GM23338 (cell line): ENCODE measurements around the gene ERBB3. TPM values are rescaled to one million over a fixed set of nuclear protein-coding genes. Genes with fewer than 3 reads are reported as not detected.

Experiments
- ATAC-seq: fragments of 200-7000 bp; cut with Tn5 transposase; 3 replicates; pipeline ENCODE4 v1.9.1; 2020
- DNase-seq: peaks from one replicate; pipeline ENCODE4 v3.0.0-alpha.2; 2015; ENCODE audit warnings: low spot score
- H2AFZ ChIP-seq: fragments of 200-600 bp; sonication (generic); 2 replicates; pipeline ENCODE4 v1.8.0; 2016; ENCODE audit warnings: antibody characterized with exemption, mild to moderate bottlenecking, moderate library complexity
- H3F3A ChIP-seq: fragments of 200-600 bp; sonication (generic); replicated peaks from 2 replicates; pipeline ENCODE4 v1.8.0; 2017; ENCODE audit warnings: antibody characterized with exemption, mixed run types, low read depth
- H3K27ac ChIP-seq: fragments of 200-600 bp; sonication (generic); 2 replicates; pipeline ENCODE4 v1.6.1; 2016; ENCODE audit warnings: low read depth
- H3K27me3 ChIP-seq: fragments of 200-600 bp; sonication (generic); 2 replicates; pipeline ENCODE4 v1.8.0; 2016; ENCODE audit warnings: mild to moderate bottlenecking, mixed run types, moderate library complexity; ENCODE audit not compliant: insufficient read depth
- H3K36me3 ChIP-seq: fragments of 200-600 bp; sonication (generic); 2 replicates; pipeline ENCODE4 v1.8.0; 2016; ENCODE audit warnings: mild to moderate bottlenecking; ENCODE audit not compliant: insufficient read depth
- H3K4me1 ChIP-seq: fragments of 200-600 bp; sonication (generic); 2 replicates; pipeline ENCODE4 v1.8.0; 2016; ENCODE audit warnings: mild to moderate bottlenecking, moderate library complexity; ENCODE audit not compliant: insufficient read depth
- H3K4me2 ChIP-seq: fragments of 200-600 bp; sonication (generic); 2 replicates; pipeline ENCODE4 v1.7.1; 2017; ENCODE audit warnings: mixed run types
- H3K4me3 ChIP-seq: fragments of 200-600 bp; sonication (generic); 2 replicates; pipeline ENCODE4 v1.6.1; 2016; ENCODE audit warnings: mixed run types
- H3K79me2 ChIP-seq: fragments of 200-600 bp; sonication (generic); replicated peaks from 2 replicates; pipeline ENCODE4 v1.8.0; 2017; ENCODE audit warnings: mild to moderate bottlenecking; ENCODE audit not compliant: insufficient read depth
- H3K9me2 ChIP-seq: fragments of 200-600 bp; sonication (generic); 2 replicates; pipeline ENCODE4 v1.8.0; 2017; ENCODE audit not compliant: insufficient read depth
- H4K20me1 ChIP-seq: fragments of 200-600 bp; sonication (generic); replicated peaks from 2 replicates; pipeline ENCODE4 v1.8.0; 2017; ENCODE audit warnings: mild to moderate bottlenecking; ENCODE audit not compliant: insufficient read depth
- H3K27ac Mint-ChIP-seq: 2 replicates; pipeline ENCODE4 v1.8.0; 2020; ENCODE audit warnings: inconsistent platforms, mild to moderate bottlenecking, moderate library complexity, mixed read lengths
- H3K27me3 Mint-ChIP-seq: 3 replicates; pipeline ENCODE4 v1.8.0; 2022; ENCODE audit warnings: low read depth, mild to moderate bottlenecking, moderate library complexity, mixed read lengths, inconsistent platforms; ENCODE audit not compliant: insufficient read depth, poor library complexity
- H3K36me3 Mint-ChIP-seq: 3 replicates; pipeline ENCODE4 v1.8.0; 2021; ENCODE audit warnings: low read depth, mild to moderate bottlenecking, inconsistent platforms, moderate library complexity, mixed read lengths
- H3K4me1 Mint-ChIP-seq: 3 replicates; pipeline ENCODE4 v1.8.0; 2020; ENCODE audit warnings: mild to moderate bottlenecking, inconsistent platforms, mixed read lengths
- H3K4me3 Mint-ChIP-seq: 3 replicates; pipeline ENCODE4 v1.8.0; 2021; ENCODE audit warnings: moderate library complexity, mild to moderate bottlenecking, inconsistent platforms, mixed read lengths
- H3K9me3 Mint-ChIP-seq: 3 replicates; pipeline ENCODE4 v1.8.0; 2020; ENCODE audit warnings: moderate library complexity, mild to moderate bottlenecking, inconsistent platforms, mixed read lengths
- CTCF ChIP-seq, 2 experiments: fragments of 200-600 bp in 1 of 2; sonication (generic) in 1 of 2; conservative IDR thresholded peaks; 2 replicates each; pipeline versions ENCODE4 v1.5.1 to v1.6.1; 2016 to 2017; ENCODE audit warnings: antibody characterized with exemption in 2 of 2, low read depth in 2 of 2, mild to moderate bottlenecking in 2 of 2, moderate library complexity in 1 of 2
- ETS1 ChIP-seq: IDR thresholded peaks from 2 replicates; pipeline ENCODE4 v1.6.1; 2016; ENCODE audit warnings: antibody characterized with exemption
- EZH2 ChIP-seq: fragments of 200-600 bp; sonication (generic); IDR thresholded peaks from one replicate; pipeline ENCODE4 v1.8.0; 2017; ENCODE audit warnings: antibody characterized with exemption, mild to moderate bottlenecking, low read depth; ENCODE audit not compliant: unreplicated experiment
- NANOG ChIP-seq: IDR thresholded peaks from 2 replicates; pipeline ENCODE4 v1.6.1; 2016; ENCODE audit warnings: antibody characterized with exemption, borderline replicate concordance
- POLR2AphosphoS5 ChIP-seq: IDR thresholded peaks from 2 replicates; pipeline ENCODE4 v1.6.1; 2016; ENCODE audit warnings: antibody characterized with exemption, low read depth
- REST ChIP-seq: IDR thresholded peaks from one replicate; pipeline ENCODE4 v1.6.1; 2018; ENCODE audit warnings: antibody characterized with exemption; ENCODE audit not compliant: unreplicated experiment
- ZNF331 ChIP-seq: fragments of 250-450 bp; sonication (Bioruptor Pico); IDR thresholded peaks from 2 replicates; pipeline ENCODE4 v1.5.0; 2020; ENCODE audit warnings: low read depth, mild to moderate bottlenecking, moderate library complexity
- polyA plus RNA-seq: library from polyadenylated mRNA; unstranded; fragments of >200 nt; fragmentation: Nextera tagmentation; extraction: Ambion mirVana; gene quantifications from 2 replicates; pipeline ENCODE4 v1.2.1, GENCODE V29; 2016
- total RNA-seq: library from RNA; depleted of rRNA; stranded (reverse); fragments of >200 nt; shearing (Covaris generic); gene quantifications from 2 replicates; pipeline ENCODE4 v1.2.3, GENCODE V29; 2014

ERBB3 gene
- total and polyA plus RNA-seq, 2 experiments from 2014 or later, result 21.0 to 54.4 TPM

DNA sequence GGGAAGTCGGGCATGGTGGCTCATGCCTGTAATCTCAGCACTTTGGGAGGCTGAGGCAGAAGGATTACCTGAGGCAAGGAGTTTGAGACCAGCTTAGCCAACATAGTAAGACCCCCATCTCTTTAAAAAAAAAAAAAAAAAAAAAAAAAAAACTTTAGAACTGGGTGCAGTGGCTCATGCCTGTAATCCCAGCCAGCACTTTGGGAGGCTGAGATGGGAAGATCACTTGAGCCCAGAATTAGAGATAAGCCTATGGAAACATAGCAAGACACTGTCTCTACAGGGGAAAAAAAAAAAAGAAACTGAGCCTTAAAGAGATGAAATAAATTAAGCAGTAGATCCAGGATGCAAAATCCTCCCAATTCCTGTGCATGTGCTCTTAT lies 22.7 kb downstream of the ERBB3 start:
- H3K4me2 ChIP-seq, result 0 out of 2 replicates have a peak overlapping the region, but pooled peaks have one; percentile 85
- peaks cover 40% of the 10 kb centered on the region for H3K36me3 ChIP-seq
- H3K4me3 ChIP-seq, result no peak overlapping the region
- no peak overlapping the region for H2AFZ ChIP-seq
- no peaks in the 10 kb centered on the region for H3K27me3 ChIP-seq
- H3K9me2 ChIP-seq, result no peaks in the 10 kb centered on the region
- no peaks in the 10 kb centered on the region for H3K9me3 Mint-ChIP-seq
- peaks cover 74% of the 10 kb centered on the region for H3K36me3 Mint-ChIP-seq
- peaks cover 17% of the 10 kb centered on the region for H4K20me1 ChIP-seq
- H3K27ac ChIP-seq, result peak overlapping the region; percentile 88; the same call in 1 of the 2 replicates
- H3K27me3 Mint-ChIP-seq, result peaks cover 13% of the 10 kb centered on the region
- H3F3A ChIP-seq, result peaks cover 37% of the 10 kb centered on the region
- ATAC-seq (no peak), DNase-seq (no peak)
- peaks cover 32% of the 10 kb centered on the region for H3K79me2 ChIP-seq
- H3K4me3 Mint-ChIP-seq, result peak overlapping the region; percentile 96; the same call in 2 of the 3 replicates
- peaks cover 21% of the 10 kb centered on the region for H3K4me1 Mint-ChIP-seq
- H3K4me1 ChIP-seq, result peaks cover 22% of the 10 kb centered on the region
- H3K27ac Mint-ChIP-seq, result no peak overlapping the region
- TF ChIP-seq CTCF (conservative IDR thresholded peaks at IDR 0.05; ENCODE audit: low read depth in 2 of 2) (no peak), ETS1 (no peak), EZH2 (no peak), NANOG (no peak)

- Histone ChIP-seq H3K36me3 (peaks cover 42% of the 10 kb centered on the region), H3K4me2 (peak overlapping the region; percentile 85), H3F3A (peaks cover 43% of the 10 kb centered on the region), H4K20me1 (peaks cover 17% of the 10 kb centered on the region), H3K27me3 (no peaks in the 10 kb centered on the region), H3K9me2 (no peaks in the 10 kb centered on the region), H3K79me2 (peaks cover 36% of the 10 kb centered on the region), H3K4me3 (peak overlapping the region; percentile 99), H3K27ac (peak overlapping the region; percentile 88), H2AFZ (no peak overlapping the region), H3K4me1 (peaks cover 22% of the 10 kb centered on the region)
- DNase-seq (no peak), ATAC-seq (no peak)
- peaks cover 13% of the 10 kb centered on the region for H3K27me3 Mint-ChIP-seq
- H3K4me1 Mint-ChIP-seq, result peaks cover 21% of the 10 kb centered on the region
- peak overlapping the region; percentile 54; the same call in 1 of the 2 replicates for H3K27ac Mint-ChIP-seq
- peaks cover 76% of the 10 kb centered on the region for H3K36me3 Mint-ChIP-seq
- TF ChIP-seq CTCF (conservative IDR thresholded peaks at IDR 0.05; ENCODE audit: low read depth in 2 of 2) (no peak), REST (no peak), ZNF331 (CRISPR knock-in tag) (no peak), POLR2AphosphoS5 (no peak)
- peak overlapping the region; percentile 96 for H3K4me3 Mint-ChIP-seq
- H3K9me3 Mint-ChIP-seq, result no peaks in the 10 kb centered on the region
Observed at GRCh38 chr12:56103066-56103711, 23.2 kb downstream of the ERBB3 start.
